Retinal pigment epithelial cell (primary cell): ENCODE results near the gene PICALM.

ENCODE experiments used
- DNase-seq: peaks from one replicate; pipeline ENCODE4 v3.0.0-alpha.2; 2010; ENCODE audit warnings: low read depth
- H3K4me3 ChIP-seq: 2 replicates; pipeline ENCODE4 v1.5.1; 2011; ENCODE audit warnings: mild to moderate bottlenecking, low read length, control low read depth, moderate library complexity
- TF ChIP-seq, protein P1 (sequence below): conservative IDR thresholded peaks from 2 replicates; pipeline ENCODE4 v1.5.1; 2011; ENCODE audit warnings: low read depth, low read length, control low read depth, inconsistent platforms

PICALM gene

GRCh38 chr11:86037743-86038142, 31.1 kb downstream of the PICALM start:
- TF ChIP-seq, protein P1, sequence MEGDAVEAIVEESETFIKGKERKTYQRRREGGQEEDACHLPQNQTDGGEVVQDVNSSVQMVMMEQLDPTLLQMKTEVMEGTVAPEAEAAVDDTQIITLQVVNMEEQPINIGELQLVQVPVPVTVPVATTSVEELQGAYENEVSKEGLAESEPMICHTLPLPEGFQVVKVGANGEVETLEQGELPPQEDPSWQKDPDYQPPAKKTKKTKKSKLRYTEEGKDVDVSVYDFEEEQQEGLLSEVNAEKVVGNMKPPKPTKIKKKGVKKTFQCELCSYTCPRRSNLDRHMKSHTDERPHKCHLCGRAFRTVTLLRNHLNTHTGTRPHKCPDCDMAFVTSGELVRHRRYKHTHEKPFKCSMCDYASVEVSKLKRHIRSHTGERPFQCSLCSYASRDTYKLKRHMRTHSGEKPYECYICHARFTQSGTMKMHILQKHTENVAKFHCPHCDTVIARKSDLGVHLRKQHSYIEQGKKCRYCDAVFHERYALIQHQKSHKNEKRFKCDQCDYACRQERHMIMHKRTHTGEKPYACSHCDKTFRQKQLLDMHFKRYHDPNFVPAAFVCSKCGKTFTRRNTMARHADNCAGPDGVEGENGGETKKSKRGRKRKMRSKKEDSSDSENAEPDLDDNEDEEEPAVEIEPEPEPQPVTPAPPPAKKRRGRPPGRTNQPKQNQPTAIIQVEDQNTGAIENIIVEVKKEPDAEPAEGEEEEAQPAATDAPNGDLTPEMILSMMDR: no peak
- no peak for DNase-seq
- H3K4me3 ChIP-seq: no peak overlapping the region

DNA sequence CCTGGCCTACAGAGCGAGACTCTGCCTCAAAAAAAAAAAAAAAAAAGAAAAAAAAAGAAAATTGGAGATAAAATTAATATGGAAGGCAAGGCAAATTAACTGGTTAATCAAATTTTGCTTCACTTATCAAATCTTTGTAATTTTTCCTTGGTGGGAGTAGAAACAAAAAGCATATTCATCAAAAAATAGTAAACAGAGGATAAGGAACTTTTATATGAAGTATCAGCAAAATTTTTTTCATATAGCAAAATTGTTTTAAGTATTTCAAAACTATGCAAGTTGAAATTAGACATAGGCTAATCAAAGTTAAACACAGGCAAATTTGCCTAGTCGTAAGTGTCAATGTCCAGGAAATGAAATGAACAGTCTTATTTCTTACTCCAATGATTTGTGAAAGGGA, 33.0 kb downstream of the PICALM start:
- TF ChIP-seq, protein P1: no peak
- no peak overlapping the region for H3K4me3 ChIP-seq
- no peak for DNase-seq

DNA sequence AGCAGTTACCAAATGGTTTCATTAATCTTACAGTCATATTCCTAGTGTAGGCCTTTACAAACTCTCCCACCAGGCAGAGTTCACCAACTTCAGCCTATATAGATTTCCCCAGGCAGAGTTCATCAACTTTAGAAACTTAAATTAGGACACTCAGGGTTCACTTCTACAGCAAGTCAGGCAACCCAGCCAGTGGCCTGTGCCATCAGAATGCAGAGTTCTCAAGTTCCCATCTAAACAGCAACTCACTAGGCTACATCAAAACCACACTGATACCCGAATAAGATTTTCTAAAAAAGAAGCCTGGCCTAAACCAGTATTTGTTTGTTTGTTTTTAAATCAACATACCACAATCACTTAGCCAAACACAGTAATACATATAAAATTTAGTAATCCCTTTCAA, 33.7 kb downstream of the PICALM start:
- no peak overlapping the region for H3K4me3 ChIP-seq
- TF ChIP-seq, protein P1: no peak
- no peak for DNase-seq

DNA sequence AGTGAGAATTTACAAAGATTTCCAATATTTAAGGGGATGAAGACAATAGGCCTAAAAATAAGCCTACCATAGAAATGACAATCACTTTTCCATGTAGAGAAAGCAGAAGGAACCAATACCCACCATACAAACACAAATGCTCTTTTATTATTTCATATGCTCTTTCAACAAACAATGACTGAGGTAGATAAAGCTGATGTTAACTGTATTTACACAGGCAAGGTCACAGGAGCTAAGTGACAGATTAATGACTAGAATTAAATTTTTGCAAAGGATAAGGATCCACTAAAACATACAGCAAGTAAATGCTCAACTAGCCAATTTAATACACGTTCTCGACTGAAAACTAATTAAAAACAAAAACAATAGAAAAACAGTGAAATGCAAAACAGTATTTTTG, 34.2 kb downstream of the PICALM start:
- no peak overlapping the region for H3K4me3 ChIP-seq
- no peak for DNase-seq
- TF ChIP-seq, protein P1: no peak

DNA sequence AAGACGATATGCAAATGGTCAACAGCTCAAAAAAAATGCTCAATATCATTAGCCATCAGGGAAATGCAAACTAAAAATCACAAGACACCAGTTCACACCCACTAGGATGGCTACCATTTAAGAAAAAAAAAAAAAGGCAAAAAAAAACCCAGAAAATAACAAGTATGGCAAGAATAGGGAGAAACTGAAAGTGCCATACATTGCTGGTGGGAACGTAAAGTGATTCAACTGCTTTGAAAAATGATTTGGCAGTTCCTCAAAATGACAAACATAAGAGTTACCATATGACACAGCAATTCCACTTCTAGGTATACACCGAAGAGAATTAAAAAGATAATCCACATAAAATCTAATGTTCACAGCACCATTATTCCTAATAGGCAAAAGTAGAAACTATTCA, 47.5 kb downstream of the PICALM start:
- TF ChIP-seq, protein P1: no peak
- no peak overlapping the region for H3K4me3 ChIP-seq
- no peak for DNase-seq

DNA sequence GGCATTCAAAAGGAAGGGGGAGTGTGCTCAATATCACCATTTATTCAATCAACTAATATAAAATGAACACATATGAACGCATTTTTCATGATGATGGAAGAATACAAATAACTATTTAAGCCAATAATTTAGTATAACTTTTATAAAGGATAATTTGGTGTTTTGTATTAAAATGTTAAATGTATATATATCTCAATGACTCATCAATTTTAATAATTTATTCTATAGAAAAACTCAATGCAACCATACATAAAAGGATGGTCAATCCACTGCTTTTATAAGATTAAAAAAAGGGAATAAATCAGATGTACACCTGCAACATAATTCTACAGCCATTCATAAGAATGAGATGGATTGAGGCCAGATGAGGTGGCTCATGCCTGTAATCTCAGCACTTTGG, 50.6 kb downstream of the PICALM start:
- DNase-seq: no peak
- TF ChIP-seq, protein P1: no peak
- no peak overlapping the region for H3K4me3 ChIP-seq

GRCh38 chr11:86016451-86016850, 52.4 kb downstream of the PICALM start:
- no peak for DNase-seq
- TF ChIP-seq, protein P1: no peak
- no peak overlapping the region for H3K4me3 ChIP-seq
